CD4-positive, alpha-beta T cell treated with Interleukin-4 for 1 hour (primary cell): Measurements from ENCODE around the gene CLCN1.

ENCODE experiments used
- DNase-seq, 2 donors: peaks; one replicate each; pipeline ENCODE4 v3.0.0-alpha.2; 2020 to 2022

Gene CLCN1

GRCh38 chr7:143399642-143400041, 83.7 kb downstream of the CLCN1 start:
- DNase-seq = no peak

- DNase-seq = no peak
Observed at GRCh38 chr7:143401265-143401664, 85.4 kb downstream of the CLCN1 start.
